Erythroblast (primary cell): ENCODE measurements around the gene CYB5R3.

ENCODE experiments used
- GATA1 ChIP-seq: IDR thresholded peaks from 2 replicates; pipeline ENCODE4 v1.6.1; 2011; ENCODE audit warnings: low read depth, mild to moderate bottlenecking, control low read depth, low read length, moderate library complexity
- POLR2A ChIP-seq: IDR thresholded peaks from 2 replicates; pipeline ENCODE4 v1.6.1; 2011; ENCODE audit warnings: mild to moderate bottlenecking, low read length

- TF ChIP-seq POLR2A (no peak), GATA1 (no peak)
These were observed 43.3 kb upstream of the CYB5R3 start for GRCh38 chr22:42692239-42693054.
